NCI-H2081 (cell line): ENCODE data around the gene ANKRD31.
"Not testable (repeated sequence)": the region's sequence is repeated elsewhere in the genome, so short reads cannot be mapped to it uniquely, and the experiment has no call there.

ENCODE experiments used
- DNase-seq, 2 experiments: peaks; one replicate each; lab custom pipeline; 2025; lab: John Stamatoyannopoulos, UW

Gene ANKRD31

GRCh38 chr5:75236322-75237316, at the start of gene ANKRD31:
Gene ANKRD31, minus strand, starts transcription at chr5:75236878. Its CDS starts 192 bp downstream, at chr5:75236686.
- DNase-seq = peak; percentile 69 to 82

GRCh38 chr5:75286211-75286773, 49.6 kb upstream of the ANKRD31 start:
- no peak for DNase-seq

GRCh38 chr5:75282581-75282980, 45.9 kb upstream of the ANKRD31 start:
- no peak for DNase-seq

GRCh38 chr5:75281716-75282465, 45.2 kb upstream of the ANKRD31 start:
- DNase-seq = no peak

GRCh38 chr5:75279321-75279720, 42.6 kb upstream of the ANKRD31 start:
- DNase-seq = no peak

- DNase-seq = peak; percentile 34 to 82
These were observed 40.8 kb upstream of the ANKRD31 start for GRCh38 chr5:75277463-75277862.

- no peak for DNase-seq
These were observed 39.1 kb upstream of the ANKRD31 start for GRCh38 chr5:75275756-75276155.

- no peak for DNase-seq
These were observed 38.5 kb upstream of the ANKRD31 start for GRCh38 chr5:75275147-75275546.

- no peak for DNase-seq
These were observed 37.8 kb upstream of the ANKRD31 start for GRCh38 chr5:75274486-75274885.

- DNase-seq = not testable (repeated sequence)
These were observed 33.9 kb upstream of the ANKRD31 start for GRCh38 chr5:75270605-75271004.

GRCh38 chr5:75265731-75266130, 29.1 kb upstream of the ANKRD31 start:
- DNase-seq = peak in 1 of 2 experiments; percentile 1

- DNase-seq = no peak
These were observed 25.6 kb upstream of the ANKRD31 start for GRCh38 chr5:75262271-75262670.

GRCh38 chr5:75260708-75261107, 24.0 kb upstream of the ANKRD31 start:
- DNase-seq = no peak

- not testable (repeated sequence) for DNase-seq
These were observed 13.8 kb upstream of the ANKRD31 start for GRCh38 chr5:75250452-75250851.

GRCh38 chr5:75245023-75245422, 8.3 kb upstream of the ANKRD31 start:
- DNase-seq = no peak

- DNase-seq = no peak
These were observed 6.8 kb upstream of the ANKRD31 start for GRCh38 chr5:75243510-75243909.

- no peak for DNase-seq
These were observed 6.4 kb upstream of the ANKRD31 start for GRCh38 chr5:75243100-75243499.

GRCh38 chr5:75242067-75242466, 5.4 kb upstream of the ANKRD31 start:
- DNase-seq = no peak

- DNase-seq = no peak
These were observed 3.0 kb upstream of the ANKRD31 start for GRCh38 chr5:75239681-75240080.

GRCh38 chr5:75235711-75236110, 967 bp downstream of the ANKRD31 start:
- DNase-seq = no peak

GRCh38 chr5:75234251-75234650, 2.4 kb downstream of the ANKRD31 start:
- no peak for DNase-seq

GRCh38 chr5:75226916-75227315, 9.8 kb downstream of the ANKRD31 start:
- DNase-seq = no peak
